Measurements from ENCODE around the gene KRT14.

GRCh38 chr17:41571561-41572434 lies 14.9 kb downstream of the KRT14 start, which contains the start of gene KRT9:
- TF ChIP-seq POLR2AphosphoS5 (IDR thresholded peaks at IDR 0.05; ENCODE audit: insufficient read depth, low read depth, low read length) (no peak), POLR2A (IDR thresholded peaks at IDR 0.05; ENCODE audit: low read depth, low read length) (no peak), CTCF (IDR thresholded peaks at IDR 0.05; ENCODE audit: extremely low read depth in 1 of 2, insufficient read depth in 1 of 2, low read depth in 1 of 2, low read length in 2 of 2) (no peak), JUN (IDR thresholded peaks at IDR 0.05; ENCODE audit: borderline replicate concordance, insufficient read depth, insufficient read length, low read depth) (no peak)

Data from endothelial cell of umbilical vein (primary cell).